Medulla oblongata (tissue), 1 donor: ENCODE measurements around the gene FNBP1.

Experiments
- DNase-seq: peaks from one replicate; pipeline ENCODE4 v3.0.0-alpha.2; 2015; ENCODE audit errors: extremely low spot score

The FNBP1 gene

DNA sequence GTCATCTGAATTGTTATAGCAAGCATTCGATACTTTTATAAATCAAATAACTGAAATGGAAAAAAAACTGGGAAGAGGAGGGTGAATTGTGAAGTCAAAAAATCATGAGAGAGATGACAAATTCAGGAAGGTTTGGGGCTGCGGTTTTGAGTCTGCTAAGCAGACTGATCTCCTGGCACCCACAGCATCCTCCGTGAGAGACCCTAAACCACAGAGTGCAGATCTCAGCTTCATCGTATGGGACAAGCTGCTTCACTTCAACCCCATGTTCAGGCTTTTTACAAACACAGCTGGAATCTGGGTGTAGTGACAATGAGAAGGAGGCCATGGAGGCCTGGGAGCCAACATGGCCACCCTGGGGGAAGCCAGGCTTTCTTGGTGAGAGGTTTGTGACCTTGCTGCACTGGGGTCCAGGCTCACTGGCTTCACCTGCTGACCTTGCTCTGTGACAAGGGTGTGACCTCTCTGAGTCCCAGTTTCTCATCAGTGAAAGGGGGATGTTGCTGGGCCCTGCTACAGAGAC is 188.3 kb downstream of the FNBP1 start:
- no peak for DNase-seq

GRCh38 chr9:129853614-129854013 is 189.4 kb downstream of the FNBP1 start:
- DNase-seq, result no peak

DNA sequence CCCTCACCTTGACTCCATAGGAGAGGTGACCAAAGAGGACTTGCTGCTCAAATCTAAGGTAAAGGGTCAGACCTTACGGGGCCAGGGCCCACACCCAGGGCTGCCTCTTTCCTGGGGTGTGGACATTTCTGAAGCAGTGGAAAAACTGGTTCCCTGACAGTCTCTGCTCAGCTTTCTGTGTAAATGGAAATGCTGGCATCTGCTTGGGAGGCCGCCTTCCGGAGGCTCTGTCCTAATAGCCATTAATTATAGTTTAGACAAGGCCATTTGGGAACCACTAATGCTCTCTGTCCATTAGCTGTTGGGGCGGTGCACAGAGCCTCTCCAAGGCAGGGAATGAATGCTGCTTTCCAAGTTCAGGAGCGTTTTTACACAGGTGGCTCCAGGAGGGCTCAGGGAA is 190.4 kb downstream of the FNBP1 start:
- no peak for DNase-seq

DNA sequence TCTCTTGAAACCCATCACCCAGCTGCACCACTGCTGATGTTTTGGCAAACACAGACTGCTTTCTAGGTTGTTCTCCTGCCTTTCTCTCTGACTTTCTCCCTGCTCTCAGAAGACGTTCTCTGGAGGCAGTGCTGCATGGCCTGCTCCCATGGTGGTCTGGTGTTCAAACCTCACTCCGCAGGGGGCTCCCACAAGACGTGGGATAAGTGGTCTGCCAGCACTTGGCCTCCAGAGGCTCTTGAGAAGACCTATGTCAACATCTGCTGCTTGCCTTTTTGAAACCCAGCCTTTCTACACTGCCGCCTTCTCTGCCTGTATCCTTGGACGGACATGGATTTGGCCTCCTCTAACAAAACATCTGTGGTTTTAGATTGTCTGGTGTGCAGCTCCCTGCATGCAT is 191.2 kb downstream of the FNBP1 start:
- DNase-seq, result no peak

GRCh38 chr9:129850821-129851550 is 192.0 kb downstream of the FNBP1 start:
- no peak for DNase-seq

DNA sequence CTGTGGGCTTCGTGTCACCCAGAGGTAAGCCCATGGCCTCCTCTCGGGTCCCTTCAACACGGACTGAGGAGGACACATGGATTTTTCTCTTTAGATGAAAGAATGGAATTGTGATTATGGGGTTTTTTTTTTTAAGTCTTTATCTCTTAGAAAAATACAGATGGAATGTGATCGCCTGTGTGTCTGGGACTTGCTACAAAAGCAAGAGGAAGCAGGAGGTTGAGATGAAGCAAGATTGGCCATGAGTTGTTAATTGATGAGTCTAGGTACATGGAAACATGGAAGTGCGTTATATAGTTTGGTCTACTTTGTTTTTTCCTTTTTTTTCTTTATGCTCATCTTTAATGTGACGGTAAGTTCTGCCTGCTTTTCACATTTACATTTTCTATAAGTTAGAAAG is 193.1 kb downstream of the FNBP1 start:
- no peak for DNase-seq

- no peak for DNase-seq
These were observed 194.1 kb downstream of the FNBP1 start for GRCh38 chr9:129848712-129849441.

DNA sequence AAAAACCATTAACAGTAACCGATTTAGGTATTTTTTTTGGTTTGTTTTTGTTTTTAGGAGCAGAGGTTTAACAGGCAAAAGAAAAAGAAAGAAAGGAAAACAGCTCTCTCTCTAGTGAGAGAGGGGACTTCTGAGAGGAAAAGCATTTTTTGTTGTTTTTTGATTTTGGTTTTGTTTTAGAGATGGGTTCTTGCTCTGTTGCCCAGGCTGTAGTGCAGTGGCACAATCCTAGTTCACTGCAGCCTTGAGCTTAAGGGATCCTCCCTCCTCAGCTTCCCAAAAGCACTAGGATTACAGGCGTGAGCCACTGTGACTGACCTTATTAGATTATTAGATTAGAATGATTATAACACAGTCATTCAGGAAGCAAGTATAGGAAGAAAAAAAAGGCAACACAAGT is 197.6 kb downstream of the FNBP1 start:
- no peak for DNase-seq

GRCh38 chr9:129841071-129841470 is 201.9 kb downstream of the FNBP1 start:
- no peak for DNase-seq

DNA sequence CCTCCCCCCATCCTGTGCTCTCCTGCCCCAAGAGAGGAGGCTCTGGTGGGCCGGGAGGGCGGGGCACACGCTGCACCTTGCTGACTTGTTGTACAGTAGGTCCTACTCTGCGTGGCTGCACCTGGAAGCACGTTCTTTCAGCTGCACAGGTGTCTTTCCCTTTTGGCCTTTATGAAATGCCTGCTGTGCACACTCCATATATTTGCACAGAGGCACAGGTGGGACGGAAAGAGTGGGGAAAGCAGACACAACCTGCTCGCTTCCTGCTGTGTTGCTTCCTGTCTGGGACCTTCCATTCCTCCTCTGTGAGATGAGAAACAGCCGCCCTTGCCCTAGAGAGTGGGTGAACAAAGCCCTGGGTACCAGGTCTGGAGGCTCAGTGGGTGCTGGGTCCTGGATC is 203.0 kb downstream of the FNBP1 start:
- DNase-seq, result no peak

DNA sequence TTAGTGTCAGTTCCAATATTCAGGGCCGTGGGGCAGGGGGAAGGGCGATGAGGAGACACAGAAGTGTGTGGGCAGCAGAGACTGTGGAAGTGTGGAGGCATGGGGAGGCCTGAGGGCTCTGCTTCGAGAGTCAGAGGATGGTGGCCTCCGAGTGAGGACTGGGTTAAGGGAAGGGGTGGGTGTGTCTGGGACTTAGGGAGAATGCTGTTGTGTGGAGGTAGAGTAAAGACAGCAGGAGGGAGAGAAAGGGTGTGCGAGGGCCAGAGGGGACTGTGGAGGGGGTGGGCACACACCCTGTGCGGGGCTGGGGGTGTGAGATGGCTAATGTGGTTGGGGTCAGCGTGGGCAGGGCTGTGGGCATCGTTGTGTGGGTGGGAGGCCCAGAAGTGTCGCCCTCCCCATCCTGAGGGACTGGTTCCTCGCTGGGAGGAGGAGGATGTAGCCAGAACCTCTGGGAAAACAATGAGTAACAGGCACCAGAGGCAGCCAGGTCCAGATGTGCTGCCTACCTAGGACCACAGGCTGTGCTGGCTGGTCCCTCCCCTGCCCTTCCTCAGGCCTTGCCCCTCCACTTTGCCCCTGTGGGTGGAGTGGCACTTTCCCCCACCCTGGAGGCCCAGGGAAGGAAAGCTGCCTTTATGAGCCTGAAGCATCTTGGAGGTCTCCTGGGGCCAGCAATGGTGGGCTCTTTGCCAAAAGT is 203.5 kb downstream of the FNBP1 start:
- DNase-seq, result no peak

DNA sequence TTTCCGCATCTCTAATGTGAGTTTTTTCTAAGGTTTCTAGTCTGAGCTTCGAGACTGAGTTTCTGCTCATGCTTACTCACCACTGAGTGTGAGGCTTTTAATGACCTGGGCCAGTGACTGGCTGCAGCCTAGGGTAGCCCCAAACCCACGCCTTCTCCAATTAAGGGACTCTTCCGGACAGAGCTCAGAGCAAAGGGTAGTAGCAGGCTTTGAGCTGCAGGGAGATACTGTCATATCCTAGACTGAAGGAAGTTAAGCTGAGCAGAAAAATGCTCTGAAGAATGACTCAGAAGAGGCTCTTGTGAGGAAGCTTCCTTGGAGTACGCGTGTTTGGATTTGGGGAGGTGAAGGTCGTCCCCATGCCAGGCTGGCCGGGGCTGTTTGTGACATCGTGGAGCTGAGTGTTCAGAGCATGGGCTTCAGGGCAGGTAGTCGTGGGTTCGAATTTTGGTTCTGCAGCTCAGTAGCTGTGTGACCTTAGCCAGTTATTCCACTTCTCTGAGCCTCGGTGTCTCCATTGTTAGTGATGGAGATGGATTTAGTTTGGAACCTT is 204.2 kb downstream of the FNBP1 start:
- no peak for DNase-seq
